ENCODE measurements around the gene E2F6. TPM values are rescaled to one million over a fixed set of nuclear protein-coding genes. Genes with fewer than 3 reads are reported as not detected.

E2F6 gene
- polyA plus RNA-seq, 1 of the 3 experiments (the other 2 are of a cell fraction): 15.3 TPM

DNA sequence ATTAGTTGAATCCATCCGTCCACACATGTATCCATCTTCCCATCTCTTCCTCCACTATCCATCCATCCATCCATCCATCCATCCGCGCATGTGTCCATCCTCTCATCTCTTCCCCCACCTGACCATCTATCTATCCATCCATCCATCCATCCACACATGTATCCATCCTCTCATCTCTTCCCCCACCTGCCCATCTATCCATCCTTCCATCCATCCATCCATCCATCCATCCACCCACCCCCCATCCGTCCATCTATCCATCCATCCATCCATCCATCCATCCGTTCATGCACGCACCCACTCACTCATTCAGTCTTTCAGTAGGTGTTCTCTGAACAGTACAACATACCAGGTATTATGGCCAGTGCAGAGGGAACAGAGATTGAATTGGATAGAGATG lies 48.9 kb upstream of the E2F6 start:
- Histone ChIP-seq H3K79me2 (ENCODE audit: insufficient read depth) (no peaks in the 10 kb centered on the region), H3K9me3 (no peaks in the 10 kb centered on the region), H3F3A (replicated peaks; ENCODE audit: insufficient read depth) (no peaks in the 10 kb centered on the region), H2AFZ (ENCODE audit: low read depth) (no peak overlapping the region), H3K4me1 (ENCODE audit: control insufficient read depth in 1 of 2, insufficient read depth in 2 of 2, low read depth in 1 of 2, low read length in 1 of 2) (no peaks in the 10 kb centered on the region; a peak in 2 of 4 replicates), H3K27ac (ENCODE audit: low read depth in 2 of 2, low read length in 1 of 2) (no peak overlapping the region), H3K27me3 (ENCODE audit: insufficient read depth) (no peaks in the 10 kb centered on the region), H3K36me3 (replicated peaks in 1 of 2; ENCODE audit: control insufficient read depth in 1 of 2, insufficient read depth in 2 of 2, low read length in 1 of 2) (no peaks in the 10 kb centered on the region), H3K4me2 (no peak overlapping the region), H3K9me2 (no peaks in the 10 kb centered on the region), H3K4me3 (ENCODE audit: low read depth in 2 of 2, low read length in 1 of 2) (no peak overlapping the region), H4K20me1 (ENCODE audit: insufficient read depth) (no peaks in the 10 kb centered on the region), H3K9ac (no peak overlapping the region)
- TF ChIP-seq CHD2 (IDR thresholded peaks at IDR 0.05; ENCODE audit: low read length, partially characterized antibody): no peak
- TF ChIP-seq RFX5 (IDR thresholded peaks at IDR 0.05; ENCODE audit: low read length): no peak
- TF ChIP-seq POLR2AphosphoS5 (IDR thresholded peaks at IDR 0.05; ENCODE audit: low read depth, low read length): no peak
- no peak for TF ChIP-seq FOSL2 (IDR thresholded peaks at IDR 0.05; ENCODE audit: borderline replicate concordance, low read depth)
- TF ChIP-seq JUND (IDR thresholded peaks at IDR 0.05): no peak
- TF ChIP-seq FOXJ3 (CRISPR knock-in tag; IDR thresholded peaks at IDR 0.05): no peak
- no peak for TF ChIP-seq GABPA (IDR thresholded peaks at IDR 0.05; ENCODE audit: low read depth)
- TF ChIP-seq NRF1 (IDR thresholded peaks at IDR 0.05; ENCODE audit: low read depth, low read length): no peak
- TF ChIP-seq, protein P1, sequence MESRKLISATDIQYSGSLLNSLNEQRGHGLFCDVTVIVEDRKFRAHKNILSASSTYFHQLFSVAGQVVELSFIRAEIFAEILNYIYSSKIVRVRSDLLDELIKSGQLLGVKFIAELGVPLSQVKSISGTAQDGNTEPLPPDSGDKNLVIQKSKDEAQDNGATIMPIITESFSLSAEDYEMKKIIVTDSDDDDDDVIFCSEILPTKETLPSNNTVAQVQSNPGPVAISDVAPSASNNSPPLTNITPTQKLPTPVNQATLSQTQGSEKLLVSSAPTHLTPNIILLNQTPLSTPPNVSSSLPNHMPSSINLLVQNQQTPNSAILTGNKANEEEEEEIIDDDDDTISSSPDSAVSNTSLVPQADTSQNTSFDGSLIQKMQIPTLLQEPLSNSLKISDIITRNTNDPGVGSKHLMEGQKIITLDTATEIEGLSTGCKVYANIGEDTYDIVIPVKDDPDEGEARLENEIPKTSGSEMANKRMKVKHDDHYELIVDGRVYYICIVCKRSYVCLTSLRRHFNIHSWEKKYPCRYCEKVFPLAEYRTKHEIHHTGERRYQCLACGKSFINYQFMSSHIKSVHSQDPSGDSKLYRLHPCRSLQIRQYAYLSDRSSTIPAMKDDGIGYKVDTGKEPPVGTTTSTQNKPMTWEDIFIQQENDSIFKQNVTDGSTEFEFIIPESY (IDR thresholded peaks at IDR 0.05; ENCODE audit: borderline replicate concordance, low read depth): no peak
- TF ChIP-seq TEAD4 (IDR thresholded peaks at IDR 0.05; ENCODE audit: borderline replicate concordance, insufficient read depth): no peak
- TF ChIP-seq, protein P2, sequence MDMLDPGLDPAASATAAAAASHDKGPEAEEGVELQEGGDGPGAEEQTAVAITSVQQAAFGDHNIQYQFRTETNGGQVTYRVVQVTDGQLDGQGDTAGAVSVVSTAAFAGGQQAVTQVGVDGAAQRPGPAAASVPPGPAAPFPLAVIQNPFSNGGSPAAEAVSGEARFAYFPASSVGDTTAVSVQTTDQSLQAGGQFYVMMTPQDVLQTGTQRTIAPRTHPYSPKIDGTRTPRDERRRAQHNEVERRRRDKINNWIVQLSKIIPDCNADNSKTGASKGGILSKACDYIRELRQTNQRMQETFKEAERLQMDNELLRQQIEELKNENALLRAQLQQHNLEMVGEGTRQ (IDR thresholded peaks at IDR 0.05; ENCODE audit: borderline replicate concordance, low read depth, low read length): no peak
- no peak for TF ChIP-seq GATA2 (CRISPR knock-in tag; IDR thresholded peaks at IDR 0.05)
- TF ChIP-seq YY1 (IDR thresholded peaks at IDR 0.05; ENCODE audit: low read depth): no peak
- TF ChIP-seq, protein P3, sequence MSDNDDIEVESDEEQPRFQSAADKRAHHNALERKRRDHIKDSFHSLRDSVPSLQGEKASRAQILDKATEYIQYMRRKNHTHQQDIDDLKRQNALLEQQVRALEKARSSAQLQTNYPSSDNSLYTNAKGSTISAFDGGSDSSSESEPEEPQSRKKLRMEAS (IDR thresholded peaks at IDR 0.05; ENCODE audit: low read depth): no peak
- TF ChIP-seq, protein P4, sequence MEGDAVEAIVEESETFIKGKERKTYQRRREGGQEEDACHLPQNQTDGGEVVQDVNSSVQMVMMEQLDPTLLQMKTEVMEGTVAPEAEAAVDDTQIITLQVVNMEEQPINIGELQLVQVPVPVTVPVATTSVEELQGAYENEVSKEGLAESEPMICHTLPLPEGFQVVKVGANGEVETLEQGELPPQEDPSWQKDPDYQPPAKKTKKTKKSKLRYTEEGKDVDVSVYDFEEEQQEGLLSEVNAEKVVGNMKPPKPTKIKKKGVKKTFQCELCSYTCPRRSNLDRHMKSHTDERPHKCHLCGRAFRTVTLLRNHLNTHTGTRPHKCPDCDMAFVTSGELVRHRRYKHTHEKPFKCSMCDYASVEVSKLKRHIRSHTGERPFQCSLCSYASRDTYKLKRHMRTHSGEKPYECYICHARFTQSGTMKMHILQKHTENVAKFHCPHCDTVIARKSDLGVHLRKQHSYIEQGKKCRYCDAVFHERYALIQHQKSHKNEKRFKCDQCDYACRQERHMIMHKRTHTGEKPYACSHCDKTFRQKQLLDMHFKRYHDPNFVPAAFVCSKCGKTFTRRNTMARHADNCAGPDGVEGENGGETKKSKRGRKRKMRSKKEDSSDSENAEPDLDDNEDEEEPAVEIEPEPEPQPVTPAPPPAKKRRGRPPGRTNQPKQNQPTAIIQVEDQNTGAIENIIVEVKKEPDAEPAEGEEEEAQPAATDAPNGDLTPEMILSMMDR (IDR thresholded peaks at IDR 0.05): no peak
- TF ChIP-seq, protein P5, sequence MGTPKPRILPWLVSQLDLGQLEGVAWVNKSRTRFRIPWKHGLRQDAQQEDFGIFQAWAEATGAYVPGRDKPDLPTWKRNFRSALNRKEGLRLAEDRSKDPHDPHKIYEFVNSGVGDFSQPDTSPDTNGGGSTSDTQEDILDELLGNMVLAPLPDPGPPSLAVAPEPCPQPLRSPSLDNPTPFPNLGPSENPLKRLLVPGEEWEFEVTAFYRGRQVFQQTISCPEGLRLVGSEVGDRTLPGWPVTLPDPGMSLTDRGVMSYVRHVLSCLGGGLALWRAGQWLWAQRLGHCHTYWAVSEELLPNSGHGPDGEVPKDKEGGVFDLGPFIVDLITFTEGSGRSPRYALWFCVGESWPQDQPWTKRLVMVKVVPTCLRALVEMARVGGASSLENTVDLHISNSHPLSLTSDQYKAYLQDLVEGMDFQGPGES (IDR thresholded peaks at IDR 0.05; ENCODE audit: low read depth, low read length): no peak
- TF ChIP-seq, protein P6, sequence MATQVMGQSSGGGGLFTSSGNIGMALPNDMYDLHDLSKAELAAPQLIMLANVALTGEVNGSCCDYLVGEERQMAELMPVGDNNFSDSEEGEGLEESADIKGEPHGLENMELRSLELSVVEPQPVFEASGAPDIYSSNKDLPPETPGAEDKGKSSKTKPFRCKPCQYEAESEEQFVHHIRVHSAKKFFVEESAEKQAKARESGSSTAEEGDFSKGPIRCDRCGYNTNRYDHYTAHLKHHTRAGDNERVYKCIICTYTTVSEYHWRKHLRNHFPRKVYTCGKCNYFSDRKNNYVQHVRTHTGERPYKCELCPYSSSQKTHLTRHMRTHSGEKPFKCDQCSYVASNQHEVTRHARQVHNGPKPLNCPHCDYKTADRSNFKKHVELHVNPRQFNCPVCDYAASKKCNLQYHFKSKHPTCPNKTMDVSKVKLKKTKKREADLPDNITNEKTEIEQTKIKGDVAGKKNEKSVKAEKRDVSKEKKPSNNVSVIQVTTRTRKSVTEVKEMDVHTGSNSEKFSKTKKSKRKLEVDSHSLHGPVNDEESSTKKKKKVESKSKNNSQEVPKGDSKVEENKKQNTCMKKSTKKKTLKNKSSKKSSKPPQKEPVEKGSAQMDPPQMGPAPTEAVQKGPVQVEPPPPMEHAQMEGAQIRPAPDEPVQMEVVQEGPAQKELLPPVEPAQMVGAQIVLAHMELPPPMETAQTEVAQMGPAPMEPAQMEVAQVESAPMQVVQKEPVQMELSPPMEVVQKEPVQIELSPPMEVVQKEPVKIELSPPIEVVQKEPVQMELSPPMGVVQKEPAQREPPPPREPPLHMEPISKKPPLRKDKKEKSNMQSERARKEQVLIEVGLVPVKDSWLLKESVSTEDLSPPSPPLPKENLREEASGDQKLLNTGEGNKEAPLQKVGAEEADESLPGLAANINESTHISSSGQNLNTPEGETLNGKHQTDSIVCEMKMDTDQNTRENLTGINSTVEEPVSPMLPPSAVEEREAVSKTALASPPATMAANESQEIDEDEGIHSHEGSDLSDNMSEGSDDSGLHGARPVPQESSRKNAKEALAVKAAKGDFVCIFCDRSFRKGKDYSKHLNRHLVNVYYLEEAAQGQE (IDR thresholded peaks at IDR 0.05; ENCODE audit: low read depth, low read length): no peak
- no peak for TF ChIP-seq ELF1 (IDR thresholded peaks at IDR 0.05)
- POLR2A ChIA-PET: no interaction called here
- CTCF ChIA-PET: no interaction called here
- no peak for DNase-seq
- 78% methylated on average over 6 of the region's 6 CpGs for WGBS (ENCODE audit: low lambda C conversion rate)

Data from SK-N-SH (cell line).